CD4-positive, alpha-beta T cell treated with Interleukin-21 for 1 hour (primary cell): ENCODE measurements around the gene CDK11B.

Experiments used
- DNase-seq: peaks from one replicate; pipeline ENCODE4 v3.0.0-alpha.2; 2020

Gene CDK11B

GRCh38 chr1:1614204-1614953 lies 44.4 kb downstream of the CDK11B start:
- peak; percentile 65 for DNase-seq

GRCh38 chr1:1613509-1614082 lies 45.2 kb downstream of the CDK11B start:
- no peak for DNase-seq

- DNase-seq: no peak
Measured at GRCh38 chr1:1612104-1612400, 46.8 kb downstream of the CDK11B start.

GRCh38 chr1:1610796-1611195 lies 48.0 kb downstream of the CDK11B start:
- no peak for DNase-seq

GRCh38 chr1:1609822-1610485 lies 48.9 kb downstream of the CDK11B start:
- no peak for DNase-seq

- no peak for DNase-seq
Measured at GRCh38 chr1:1606232-1606631, 52.6 kb downstream of the CDK11B start.

GRCh38 chr1:1605724-1606123 lies 53.1 kb downstream of the CDK11B start:
- no peak for DNase-seq

- DNase-seq: no peak
Measured at GRCh38 chr1:1605034-1605591, 53.7 kb downstream of the CDK11B start.

- no peak for DNase-seq
Measured at GRCh38 chr1:1604374-1605033, 54.3 kb downstream of the CDK11B start.

GRCh38 chr1:1603671-1604373 lies 55.0 kb downstream of the CDK11B start:
- DNase-seq: no peak

- no peak for DNase-seq
Measured at GRCh38 chr1:1602968-1603506, 55.8 kb downstream of the CDK11B start.

- no peak for DNase-seq
Measured at GRCh38 chr1:1602304-1602967, 56.4 kb downstream of the CDK11B start.

GRCh38 chr1:1601564-1602303 lies 57.1 kb downstream of the CDK11B start:
- no peak for DNase-seq

- DNase-seq: no peak
Measured at GRCh38 chr1:1600861-1601563, 57.8 kb downstream of the CDK11B start.

GRCh38 chr1:1599935-1600860 lies 58.6 kb downstream of the CDK11B start, which contains the start of gene FNDC10:
Gene FNDC10 (minus strand): TSS chr1:1600135. CDS start chr1:1600015, 120 bp downstream.
- DNase-seq: no peak

GRCh38 chr1:1599030-1599934 lies 59.5 kb downstream of the CDK11B start:
- DNase-seq: peak; percentile 34

- DNase-seq: no peak
Measured at GRCh38 chr1:1598720-1599029, 60.1 kb downstream of the CDK11B start.

- no peak for DNase-seq
Measured at GRCh38 chr1:1598051-1598719, 60.6 kb downstream of the CDK11B start.
